Measurements from ENCODE around the gene CC2D2B. TPM values are rescaled to one million over a fixed set of nuclear protein-coding genes. Genes with fewer than 3 reads are reported as not detected.

CC2D2B gene
- polyA plus RNA-seq, 3 donors, result 0.08 to 1.8 TPM; not detected in 1

DNA sequence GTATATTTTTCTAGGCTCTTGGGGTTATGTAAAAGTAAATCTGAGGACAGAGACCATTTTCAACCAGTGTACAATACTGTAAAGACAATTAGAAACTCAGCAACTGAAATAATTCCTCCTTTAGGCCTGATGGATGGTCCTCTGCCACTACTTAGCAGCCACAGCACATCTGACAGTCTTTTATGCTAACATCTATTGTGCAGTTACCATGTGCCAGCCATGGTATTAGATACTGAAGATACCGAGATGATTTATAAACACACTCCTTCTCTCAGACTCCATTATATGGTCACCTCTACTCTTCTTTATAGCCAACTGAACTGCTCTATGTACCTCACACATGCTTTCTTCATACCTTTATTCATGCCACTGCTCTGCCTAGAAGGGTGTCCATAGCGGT, 74.4 kb downstream of the CC2D2B start:
- Mint-ChIP-seq H3K4me3 (no peak overlapping the region), H3K9me3 (peaks cover 0 to 1% (median 0%) of the 10 kb centered on the region in 7 donors), H3K4me1 (peaks cover 3% of the 10 kb centered on the region), H3K27ac (no peak overlapping the region), H3K27me3 (ENCODE audit: low read depth in 3 of 3) (no peaks in the 10 kb centered on the region), H3K36me3 (no peaks in the 10 kb centered on the region)
- WGBS (ENCODE audit: insufficient coverage), result 100% methylated on average over 2 of the region's 2 CpGs
- intact Hi-C loops (cut with micrococcal nuclease), result no loop called here
- Histone ChIP-seq H3K4me2 (replicated peaks; ENCODE audit: extremely low read depth, low read length, poor library complexity, severe bottlenecking) (no peak overlapping the region), H3K4me3 (replicated peaks in 1 of 3; ENCODE audit: low read depth in 2 of 3, low read length in 3 of 3) (no peak overlapping the region), H3K9me3 (replicated peaks in 1 of 2; ENCODE audit: control insufficient read depth in 1 of 2, insufficient read depth in 1 of 2, low read length in 2 of 2) (no peaks in the 10 kb centered on the region), H3K9ac (ENCODE audit: insufficient read depth, low read length, poor library complexity, severe bottlenecking) (no peak overlapping the region), H2AFZ (ENCODE audit: insufficient read depth, low read depth, low read length, poor library complexity, severe bottlenecking) (no peak overlapping the region), H4K20me1 (ENCODE audit: insufficient read depth, low read length) (no peaks in the 10 kb centered on the region), H3K4me1 (ENCODE audit: control insufficient read depth in 1 of 2, insufficient read depth in 2 of 2, low read length in 2 of 2) (peaks cover 0 to 2% of the 10 kb centered on the region in 2 donors), H3K79me2 (ENCODE audit: insufficient read depth, low read length) (no peaks in the 10 kb centered on the region), H3K27ac (ENCODE audit: low read depth in 1 of 2, low read length in 2 of 2) (no peak overlapping the region), H3K27me3 (ENCODE audit: control insufficient read depth in 2 of 2, insufficient read depth in 2 of 2, low read length in 2 of 2) (no peaks in the 10 kb centered on the region), H3K36me3 (replicated peaks in 1 of 2; ENCODE audit: control insufficient read depth in 1 of 2, insufficient read depth in 2 of 2, low read length in 2 of 2) (no peaks in the 10 kb centered on the region)
- TF ChIP-seq, protein P1, sequence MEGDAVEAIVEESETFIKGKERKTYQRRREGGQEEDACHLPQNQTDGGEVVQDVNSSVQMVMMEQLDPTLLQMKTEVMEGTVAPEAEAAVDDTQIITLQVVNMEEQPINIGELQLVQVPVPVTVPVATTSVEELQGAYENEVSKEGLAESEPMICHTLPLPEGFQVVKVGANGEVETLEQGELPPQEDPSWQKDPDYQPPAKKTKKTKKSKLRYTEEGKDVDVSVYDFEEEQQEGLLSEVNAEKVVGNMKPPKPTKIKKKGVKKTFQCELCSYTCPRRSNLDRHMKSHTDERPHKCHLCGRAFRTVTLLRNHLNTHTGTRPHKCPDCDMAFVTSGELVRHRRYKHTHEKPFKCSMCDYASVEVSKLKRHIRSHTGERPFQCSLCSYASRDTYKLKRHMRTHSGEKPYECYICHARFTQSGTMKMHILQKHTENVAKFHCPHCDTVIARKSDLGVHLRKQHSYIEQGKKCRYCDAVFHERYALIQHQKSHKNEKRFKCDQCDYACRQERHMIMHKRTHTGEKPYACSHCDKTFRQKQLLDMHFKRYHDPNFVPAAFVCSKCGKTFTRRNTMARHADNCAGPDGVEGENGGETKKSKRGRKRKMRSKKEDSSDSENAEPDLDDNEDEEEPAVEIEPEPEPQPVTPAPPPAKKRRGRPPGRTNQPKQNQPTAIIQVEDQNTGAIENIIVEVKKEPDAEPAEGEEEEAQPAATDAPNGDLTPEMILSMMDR (IDR thresholded peaks at IDR 0.05), result no peak
- no peak for DNase-seq

DNA sequence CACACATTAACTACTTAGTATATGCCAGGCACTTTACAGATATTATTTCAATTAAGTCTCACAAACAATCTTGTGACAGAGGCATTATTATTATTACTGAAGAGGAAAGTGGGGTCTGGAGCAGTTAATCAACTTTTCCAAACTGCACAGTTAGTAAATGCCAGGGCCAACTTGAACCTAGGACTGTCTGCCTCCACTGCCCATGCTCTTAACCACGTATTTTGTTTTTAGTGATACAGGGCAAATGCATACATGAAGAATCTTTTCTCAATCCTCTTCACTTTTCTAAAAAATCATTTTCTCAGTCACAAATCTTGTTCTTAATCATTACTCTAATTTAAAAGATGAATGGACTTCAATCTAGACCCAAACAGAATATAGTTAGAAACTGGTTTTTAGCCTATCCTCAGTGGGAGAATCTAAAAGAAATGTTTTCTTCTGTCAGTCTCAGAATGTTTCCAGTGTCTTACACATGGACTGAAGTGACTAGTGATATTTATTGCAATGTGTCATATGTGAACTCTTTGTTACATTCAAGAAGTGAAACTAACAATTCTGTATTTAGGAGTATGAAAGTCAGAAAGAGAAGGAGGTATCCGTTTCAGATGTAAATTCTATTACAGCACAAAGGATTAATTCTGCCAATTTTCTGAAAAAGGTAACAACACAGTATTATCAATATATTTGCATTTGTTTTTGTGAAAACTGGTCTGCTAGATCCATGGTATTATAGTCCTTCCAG, 80.1 kb downstream of the CC2D2B start:
- Histone ChIP-seq H3K4me2 (replicated peaks; ENCODE audit: extremely low read depth, low read length, poor library complexity, severe bottlenecking) (no peak overlapping the region), H3K4me1 (ENCODE audit: control insufficient read depth in 1 of 2, insufficient read depth in 2 of 2, low read length in 2 of 2) (no peaks in the 10 kb centered on the region), H3K4me3 (replicated peaks in 1 of 3; ENCODE audit: low read depth in 2 of 3, low read length in 3 of 3) (no peak overlapping the region), H4K20me1 (ENCODE audit: insufficient read depth, low read length) (no peaks in the 10 kb centered on the region), H2AFZ (ENCODE audit: insufficient read depth, low read depth, low read length, poor library complexity, severe bottlenecking) (no peak overlapping the region), H3K27ac (ENCODE audit: low read depth in 1 of 2, low read length in 2 of 2) (no peak overlapping the region), H3K9ac (ENCODE audit: insufficient read depth, low read length, poor library complexity, severe bottlenecking) (no peak overlapping the region), H3K9me3 (replicated peaks in 1 of 2; ENCODE audit: control insufficient read depth in 1 of 2, insufficient read depth in 1 of 2, low read length in 2 of 2) (no peaks in the 10 kb centered on the region), H3K27me3 (ENCODE audit: control insufficient read depth in 2 of 2, insufficient read depth in 2 of 2, low read length in 2 of 2) (no peaks in the 10 kb centered on the region), H3K79me2 (ENCODE audit: insufficient read depth, low read length) (no peaks in the 10 kb centered on the region), H3K36me3 (replicated peaks in 1 of 2; ENCODE audit: control insufficient read depth in 1 of 2, insufficient read depth in 2 of 2, low read length in 2 of 2) (no peaks in the 10 kb centered on the region)
- TF ChIP-seq, protein P1 (IDR thresholded peaks at IDR 0.05), result no peak
- Mint-ChIP-seq H3K27me3 (ENCODE audit: low read depth in 3 of 3) (peaks cover 0 to 1% (median 0%) of the 10 kb centered on the region in 3 donors), H3K4me3 (no peak overlapping the region), H3K27ac (no peak overlapping the region), H3K36me3 (no peaks in the 10 kb centered on the region), H3K4me1 (peaks cover 9% of the 10 kb centered on the region), H3K9me3 (peaks cover 0 to 1% (median 0%) of the 10 kb centered on the region in 7 donors)
- DNase-seq, result no peak
- WGBS (ENCODE audit: insufficient coverage), result no CpG with 5 or more reads among the region's 2 CpGs
- intact Hi-C loops (cut with micrococcal nuclease), result no loop called here
